Measurements from ENCODE around the gene ZP2. TPM values are rescaled to one million over a fixed set of nuclear protein-coding genes. Genes with fewer than 3 reads are reported as not detected.
"Not testable (repeated sequence)": the region's sequence is repeated elsewhere in the genome, so short reads cannot be mapped to it uniquely, and the experiment has no call there.

ZP2 gene
- total RNA-seq, 1 donor from 2014 or later: 0.67 TPM

DNA sequence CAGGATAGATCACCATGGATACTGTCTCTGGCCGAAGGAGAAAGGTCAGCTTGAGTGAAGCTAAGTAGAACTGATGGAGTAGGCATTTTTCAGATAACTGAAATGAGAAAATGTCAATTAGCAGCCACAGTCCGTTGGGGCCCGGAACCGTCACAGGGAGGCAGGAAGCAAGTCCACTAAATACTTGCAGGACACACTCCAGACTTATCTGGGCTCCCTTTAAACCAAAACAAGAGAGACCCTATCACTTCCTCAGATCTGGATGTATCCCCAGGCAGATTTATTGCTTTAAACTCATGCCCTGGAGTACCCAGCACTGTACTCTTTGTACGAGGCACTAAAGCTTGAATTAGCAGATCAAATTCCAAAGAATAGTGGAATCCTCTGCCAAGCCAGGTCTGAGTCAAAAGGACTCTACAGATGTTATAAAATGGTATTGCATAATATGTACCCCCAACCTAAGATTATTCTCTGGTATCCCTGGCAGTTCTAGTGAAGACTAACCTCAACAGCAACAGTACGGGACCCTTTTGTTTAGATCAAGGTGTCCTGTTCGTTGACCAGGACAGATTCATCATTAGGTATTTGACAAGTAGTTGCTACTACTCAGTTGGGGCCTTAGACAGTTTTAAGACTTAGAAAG is 8.1 kb downstream of the ZP2 start:
- TF ChIP-seq, protein P1, sequence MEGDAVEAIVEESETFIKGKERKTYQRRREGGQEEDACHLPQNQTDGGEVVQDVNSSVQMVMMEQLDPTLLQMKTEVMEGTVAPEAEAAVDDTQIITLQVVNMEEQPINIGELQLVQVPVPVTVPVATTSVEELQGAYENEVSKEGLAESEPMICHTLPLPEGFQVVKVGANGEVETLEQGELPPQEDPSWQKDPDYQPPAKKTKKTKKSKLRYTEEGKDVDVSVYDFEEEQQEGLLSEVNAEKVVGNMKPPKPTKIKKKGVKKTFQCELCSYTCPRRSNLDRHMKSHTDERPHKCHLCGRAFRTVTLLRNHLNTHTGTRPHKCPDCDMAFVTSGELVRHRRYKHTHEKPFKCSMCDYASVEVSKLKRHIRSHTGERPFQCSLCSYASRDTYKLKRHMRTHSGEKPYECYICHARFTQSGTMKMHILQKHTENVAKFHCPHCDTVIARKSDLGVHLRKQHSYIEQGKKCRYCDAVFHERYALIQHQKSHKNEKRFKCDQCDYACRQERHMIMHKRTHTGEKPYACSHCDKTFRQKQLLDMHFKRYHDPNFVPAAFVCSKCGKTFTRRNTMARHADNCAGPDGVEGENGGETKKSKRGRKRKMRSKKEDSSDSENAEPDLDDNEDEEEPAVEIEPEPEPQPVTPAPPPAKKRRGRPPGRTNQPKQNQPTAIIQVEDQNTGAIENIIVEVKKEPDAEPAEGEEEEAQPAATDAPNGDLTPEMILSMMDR (IDR thresholded peaks at IDR 0.05): no peak
- H3K4me3 ChIP-seq: no peak overlapping the region
- H3K27ac ChIP-seq: no peak overlapping the region
- DNase-seq (no peak), ATAC-seq (no peak)
- intact Hi-C loops (cut with DNase I): no loop called here
- H3K9me3 ChIP-seq: no peaks in the 10 kb centered on the region
- no peaks in the 10 kb centered on the region for H3K4me1 ChIP-seq
- H3K36me3 ChIP-seq: no peaks in the 10 kb centered on the region
- H3K27me3 ChIP-seq: peaks cover 12% of the 10 kb centered on the region

DNA sequence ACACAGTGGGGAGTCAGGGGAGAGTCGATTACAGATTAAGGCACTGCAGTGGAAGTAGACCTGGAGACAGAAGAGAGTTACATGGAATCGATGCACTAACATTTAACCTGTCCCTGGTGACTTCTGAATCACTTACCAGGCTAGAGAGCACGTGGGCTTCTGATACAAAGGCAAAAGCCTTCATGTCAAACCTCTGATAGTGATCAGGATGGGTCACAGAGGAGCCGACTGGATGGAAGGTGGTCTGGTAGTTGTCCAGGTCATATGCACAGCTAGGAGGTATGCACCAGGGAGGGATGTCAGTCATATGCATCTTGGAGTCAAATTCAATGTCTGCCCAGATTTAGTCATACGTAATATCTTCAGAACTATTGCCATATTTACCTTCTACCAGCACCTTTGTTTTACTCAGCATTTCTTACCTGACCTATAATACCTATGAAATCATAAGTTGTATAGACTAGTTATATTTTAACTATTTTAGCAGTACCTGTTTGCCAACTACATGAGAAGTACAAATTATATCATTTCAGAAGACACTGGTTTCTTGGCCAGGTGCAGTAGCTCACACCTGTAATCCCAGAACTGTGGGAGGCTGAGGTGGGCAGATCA is 11.7 kb downstream of the ZP2 start:
- ATAC-seq (no peak), DNase-seq (no peak)

DNA sequence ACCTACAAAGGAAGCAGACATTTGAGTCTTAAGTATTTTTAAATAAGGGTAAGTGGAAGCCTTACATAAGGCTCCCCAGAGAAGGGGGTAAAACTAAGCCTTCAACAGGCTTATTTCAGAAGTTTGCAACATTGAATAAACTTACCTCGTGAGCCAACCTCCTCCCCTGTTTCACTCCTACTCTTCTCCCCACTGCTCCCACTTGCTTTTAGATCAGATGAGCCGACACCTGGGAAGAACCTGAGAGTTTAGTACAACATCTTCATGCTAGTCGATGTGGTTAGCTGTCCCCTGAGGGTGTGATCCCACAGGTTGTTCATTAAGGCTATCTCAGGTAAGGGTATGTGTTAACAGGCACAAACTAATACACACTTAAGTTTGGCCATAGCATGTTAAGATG is 13.8 kb downstream of the ZP2 start:
- Histone ChIP-seq H3K27me3 (peaks cover 12% of the 10 kb centered on the region), H3K4me1 (no peaks in the 10 kb centered on the region), H3K27ac (no peak overlapping the region), H3K4me3 (no peak overlapping the region), H3K36me3 (no peaks in the 10 kb centered on the region), H3K9me3 (no peaks in the 10 kb centered on the region)
- DNase-seq (no peak), ATAC-seq (no peak)
- intact Hi-C loops (cut with DNase I): no loop called here
- TF ChIP-seq, protein P1 (IDR thresholded peaks at IDR 0.05): no peak

More for the DNA sequence above, 11.7 kb downstream of the ZP2 start:
- Histone ChIP-seq H3K4me3 (no peak overlapping the region), H3K4me1 (no peaks in the 10 kb centered on the region), H3K9me3 (no peaks in the 10 kb centered on the region), H3K36me3 (no peaks in the 10 kb centered on the region), H3K27me3 (peaks cover 12% of the 10 kb centered on the region), H3K27ac (no peak overlapping the region)
- intact Hi-C loops (cut with DNase I): no loop called here
- TF ChIP-seq, protein P1 (IDR thresholded peaks at IDR 0.05): no peak

DNA sequence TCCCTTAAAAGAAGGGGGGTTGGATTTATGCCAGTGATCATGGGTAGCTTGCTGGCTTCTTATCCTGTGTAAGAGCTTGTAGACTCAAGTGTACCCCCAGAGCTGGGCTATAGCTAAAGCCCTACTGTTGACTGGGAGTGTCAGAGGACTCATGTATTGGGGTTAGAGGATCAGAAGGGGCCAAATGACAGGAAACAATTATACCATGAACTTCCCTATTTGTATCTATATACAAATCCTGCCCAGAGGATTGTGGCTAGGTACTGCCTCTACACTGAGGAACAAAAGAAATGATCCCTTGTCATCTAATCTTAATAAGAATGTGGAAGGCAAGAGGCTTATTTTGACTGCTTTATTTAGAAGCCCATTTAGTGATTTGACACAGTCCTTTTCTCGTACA is 14.3 kb downstream of the ZP2 start:
- TF ChIP-seq, protein P1 (IDR thresholded peaks at IDR 0.05): no peak
- Histone ChIP-seq H3K4me3 (no peak overlapping the region), H3K36me3 (no peaks in the 10 kb centered on the region), H3K4me1 (no peaks in the 10 kb centered on the region), H3K9me3 (no peaks in the 10 kb centered on the region), H3K27me3 (peaks cover 12% of the 10 kb centered on the region), H3K27ac (no peak overlapping the region)
- DNase-seq: no peak
- intact Hi-C loops (cut with DNase I): no loop called here
- no peak for ATAC-seq

DNA sequence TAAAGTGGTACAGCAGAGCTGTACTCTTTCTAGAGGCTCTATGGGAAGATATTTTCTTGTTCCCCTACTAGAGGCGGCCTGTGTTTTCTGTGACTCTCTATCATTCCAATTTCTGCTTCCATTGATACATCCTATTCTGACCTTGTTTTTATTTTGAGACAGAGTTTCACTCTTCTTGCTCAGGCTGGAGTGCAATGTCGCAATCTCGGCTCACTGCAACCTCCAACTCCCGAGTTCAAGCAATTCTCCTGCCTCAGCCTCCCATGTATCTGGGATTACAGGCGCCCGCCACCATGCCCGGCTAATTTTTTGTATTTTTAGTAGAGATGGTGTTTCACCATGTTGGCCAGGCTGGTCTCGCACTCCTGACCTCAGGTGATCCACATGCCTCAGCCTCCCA is 16.0 kb downstream of the ZP2 start:
- intact Hi-C loops (cut with DNase I): not testable (repeated sequence)

DNA sequence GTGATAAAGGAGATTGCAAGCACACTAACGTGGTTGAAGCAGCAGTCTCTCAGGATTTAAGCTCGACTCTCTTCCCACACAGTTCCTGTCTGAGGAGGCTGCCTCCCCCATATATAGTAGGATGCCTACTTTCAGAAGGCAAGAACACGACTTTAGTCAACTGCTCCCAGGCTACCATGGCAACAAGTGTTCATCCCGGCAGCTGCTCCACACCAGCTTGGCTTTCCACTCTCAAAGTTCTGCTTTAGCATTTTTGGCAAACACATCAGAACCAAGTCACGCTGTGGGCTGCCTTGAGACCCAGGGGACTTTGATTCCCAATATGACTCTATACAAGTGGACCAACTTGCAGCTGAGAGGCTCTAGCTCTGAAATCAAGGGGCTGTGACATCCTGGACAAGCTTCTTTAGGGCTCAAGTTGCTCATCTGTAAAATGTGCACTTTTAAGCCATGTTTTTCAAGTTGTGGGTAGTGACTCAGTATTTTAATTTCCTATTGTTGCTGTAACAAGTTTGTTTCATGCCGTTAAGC is 16.5 kb downstream of the ZP2 start:
- Histone ChIP-seq H3K27ac (no peak overlapping the region), H3K9me3 (no peaks in the 10 kb centered on the region), H3K36me3 (no peaks in the 10 kb centered on the region), H3K4me1 (no peaks in the 10 kb centered on the region), H3K27me3 (peaks cover 4% of the 10 kb centered on the region), H3K4me3 (no peak overlapping the region)
- DNase-seq (no peak), ATAC-seq (no peak)
- intact Hi-C loops (cut with DNase I): no loop called here
- TF ChIP-seq, protein P1 (IDR thresholded peaks at IDR 0.05): no peak

More for the DNA sequence above, 16.0 kb downstream of the ZP2 start:
- not testable (repeated sequence) for H3K27ac ChIP-seq, H3K4me1 ChIP-seq, H3K9me3 ChIP-seq, H3K27me3 ChIP-seq, DNase-seq, ATAC-seq, H3K4me3 ChIP-seq, H3K36me3 ChIP-seq
